HG03175 (cell line): Measurements from ENCODE around the gene DEFB125.
"Not testable (repeated sequence)": the region's sequence is repeated elsewhere in the genome, so short reads cannot be mapped to it uniquely, and the experiment has no call there.

Source experiments
- ATAC-seq: cut with Tn5 transposase; IDR thresholded peaks from one replicate; pipeline ENCODE4 v1.9.1; 2021; ENCODE audit warnings: mild to moderate bottlenecking, moderate library complexity; ENCODE audit not compliant: unreplicated experiment

The DEFB125 gene

DNA sequence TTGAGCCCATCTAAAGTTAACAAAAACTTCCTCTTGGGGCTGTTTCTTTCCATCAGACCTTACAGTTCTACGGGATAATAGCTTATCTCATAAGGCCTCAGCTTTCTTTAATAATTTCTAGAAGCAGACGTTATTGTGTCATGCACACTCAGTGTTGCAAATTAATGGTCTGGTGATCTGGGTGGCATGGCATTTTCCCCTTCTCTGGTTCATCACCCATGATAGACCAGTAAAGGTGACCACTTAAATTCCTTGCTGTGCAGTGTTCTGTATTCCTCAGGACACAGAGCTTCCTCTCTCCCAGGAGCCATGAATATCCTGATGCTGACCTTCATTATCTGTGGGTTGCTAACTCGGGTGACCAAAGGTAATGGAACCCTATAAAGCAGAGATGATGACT lies at the start of gene DEFB125:
Gene DEFB125, plus strand, starts transcription at position 272 of the 400 bp plus-strand sequence. Its CDS starts 38 bp downstream, at position 310.
- no peak for ATAC-seq

- no peak for ATAC-seq
Observed at GRCh38 chr20:60035-60918, 27.2 kb upstream of the DEFB125 start.

DNA sequence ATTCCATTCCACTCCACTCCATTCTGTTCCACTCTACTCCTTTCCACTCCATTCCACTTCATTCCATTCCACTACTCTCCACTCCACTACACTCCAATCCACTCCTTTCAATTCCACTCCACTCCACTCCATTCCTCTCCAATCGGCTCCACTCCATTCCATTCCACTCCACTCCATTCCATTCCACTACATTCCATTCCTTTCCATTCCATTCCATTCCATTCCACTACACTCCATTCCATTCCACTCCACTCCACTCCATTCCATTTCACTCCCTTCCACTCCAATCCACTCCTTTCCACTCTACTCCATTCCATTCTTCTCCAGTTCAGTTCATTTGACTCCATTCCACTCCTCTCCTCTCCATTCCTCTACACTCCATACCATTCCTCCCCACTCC lies 26.2 kb upstream of the DEFB125 start:
- ATAC-seq: no peak

DNA sequence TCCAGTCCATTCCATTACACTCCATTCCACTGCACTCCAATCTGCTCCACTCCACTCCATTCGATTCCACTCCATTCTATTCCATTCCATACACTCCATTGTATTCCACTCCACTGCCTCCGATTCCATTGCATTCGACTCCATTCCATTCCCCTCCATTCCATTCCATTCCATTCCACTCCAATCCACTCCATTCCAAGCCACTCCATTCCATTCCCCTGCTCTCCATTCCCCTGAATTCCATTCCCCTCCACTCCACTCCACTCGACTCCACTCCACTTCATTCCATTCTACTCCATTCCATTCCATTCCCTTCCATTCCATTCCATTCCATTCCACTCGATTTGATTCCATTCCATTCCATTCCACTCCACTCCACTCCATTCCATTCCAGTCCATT lies 25.7 kb upstream of the DEFB125 start:
- ATAC-seq: no peak

DNA sequence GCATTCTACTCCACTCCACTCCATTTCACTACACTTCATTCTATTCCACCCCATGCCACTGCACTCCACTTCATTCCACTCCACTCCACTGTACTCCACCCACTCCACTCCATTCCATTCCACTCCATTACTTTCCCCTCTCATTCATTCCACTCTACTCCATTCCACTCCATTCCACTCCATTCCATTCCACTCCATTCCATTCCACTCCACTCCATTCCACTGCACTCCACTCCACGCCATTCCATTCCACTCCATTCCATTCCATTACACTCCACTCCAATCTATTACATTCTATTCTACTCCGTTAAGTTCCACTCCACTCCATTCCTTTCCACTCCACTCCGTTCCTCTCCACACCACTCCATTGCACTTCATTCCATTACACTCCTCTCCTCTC lies 25.0 kb upstream of the DEFB125 start:
- no peak for ATAC-seq

DNA sequence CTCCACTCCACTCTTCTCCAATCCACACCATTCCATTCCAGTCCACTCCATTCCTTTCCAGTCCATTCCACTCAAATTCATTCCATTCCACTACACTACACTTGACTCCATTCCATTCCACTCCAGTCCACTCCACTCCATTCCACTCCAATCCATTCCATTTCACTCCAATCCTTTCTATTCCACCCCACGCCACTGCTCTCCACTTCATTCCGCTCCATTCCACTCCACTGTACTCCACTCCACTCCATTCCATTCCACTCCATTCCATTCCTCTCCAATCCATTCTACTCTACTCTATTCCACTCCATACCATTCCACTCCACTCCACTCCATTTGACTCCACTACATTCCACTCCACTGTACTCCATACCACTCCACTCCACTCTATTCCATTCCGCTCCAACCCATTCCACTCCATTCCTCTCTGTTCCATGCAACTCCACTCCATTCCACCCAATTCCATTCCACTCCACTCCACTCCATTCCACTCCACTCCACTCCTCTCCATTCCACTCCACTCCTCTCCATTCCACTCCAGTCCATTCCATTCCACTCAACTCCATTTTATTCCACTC lies 23.4 kb upstream of the DEFB125 start:
- ATAC-seq: no peak

DNA sequence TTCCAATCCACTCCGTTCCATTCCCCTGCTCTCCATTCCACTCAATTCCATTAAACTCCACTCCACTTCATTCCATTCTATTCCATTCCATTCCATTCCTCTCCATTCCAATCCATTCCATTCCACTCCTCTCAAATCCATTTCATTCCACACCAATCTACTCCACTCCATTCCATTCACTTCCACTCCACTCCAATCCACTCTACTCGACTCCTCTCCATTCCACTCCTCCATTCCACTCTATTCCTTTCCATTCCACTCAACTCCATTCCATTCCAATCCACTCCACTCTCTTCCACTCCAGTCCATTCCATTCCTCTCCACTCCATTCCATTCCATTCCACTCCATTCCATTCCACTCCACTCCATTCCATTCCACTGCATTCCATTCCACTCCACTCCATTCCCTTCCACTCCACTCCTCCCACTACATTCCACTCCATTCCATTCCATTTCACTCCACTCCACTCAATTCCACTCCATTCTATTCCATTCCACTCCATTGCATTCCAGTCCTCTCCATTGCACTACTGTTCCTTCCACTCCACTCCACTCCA lies 22.6 kb upstream of the DEFB125 start:
- no peak for ATAC-seq

GRCh38 chr20:77231-77630 lies 10.2 kb upstream of the DEFB125 start:
- no peak for ATAC-seq

DNA sequence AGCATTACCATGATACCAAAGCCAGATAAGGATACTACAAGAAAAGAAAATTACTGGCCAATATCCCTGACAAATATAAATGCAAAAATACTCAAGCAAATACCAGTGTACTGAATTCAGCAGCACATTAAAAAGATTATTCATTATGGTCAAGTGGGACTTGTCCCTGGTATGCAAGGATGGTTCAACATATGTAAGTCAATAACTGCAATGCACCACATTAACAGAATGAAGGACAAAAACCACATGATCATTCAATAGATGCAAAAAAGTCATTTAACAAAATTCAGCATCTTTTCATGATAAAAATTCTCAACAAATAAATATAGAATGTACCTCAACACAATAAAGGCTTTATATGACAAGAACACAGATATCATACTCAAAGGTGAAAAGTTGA lies 9.1 kb upstream of the DEFB125 start:
- ATAC-seq: no peak

- no peak for ATAC-seq
Observed at GRCh38 chr20:79565-79964, 7.9 kb upstream of the DEFB125 start.

- ATAC-seq: no peak
Observed at GRCh38 chr20:90651-91050, 3.2 kb downstream of the DEFB125 start.

DNA sequence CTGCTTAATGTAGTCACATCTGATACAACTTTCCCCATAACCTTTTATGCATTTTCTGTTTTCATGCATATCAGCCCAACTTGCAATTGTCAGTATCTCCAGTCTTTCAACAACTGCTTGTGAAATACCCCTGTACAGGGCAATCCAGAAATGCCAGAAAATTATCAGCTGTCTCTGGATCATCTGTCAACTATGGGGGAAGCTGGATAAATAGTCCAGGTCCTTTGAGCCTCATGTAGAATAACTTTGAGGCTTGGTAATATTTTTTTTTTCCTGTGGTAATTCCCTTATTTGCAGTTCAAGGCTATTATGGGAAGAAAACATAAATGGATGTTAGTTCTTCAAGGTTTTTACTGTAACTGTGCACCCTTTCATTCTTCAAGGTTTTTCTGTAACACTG lies 6.2 kb downstream of the DEFB125 start:
- no peak for ATAC-seq

DNA sequence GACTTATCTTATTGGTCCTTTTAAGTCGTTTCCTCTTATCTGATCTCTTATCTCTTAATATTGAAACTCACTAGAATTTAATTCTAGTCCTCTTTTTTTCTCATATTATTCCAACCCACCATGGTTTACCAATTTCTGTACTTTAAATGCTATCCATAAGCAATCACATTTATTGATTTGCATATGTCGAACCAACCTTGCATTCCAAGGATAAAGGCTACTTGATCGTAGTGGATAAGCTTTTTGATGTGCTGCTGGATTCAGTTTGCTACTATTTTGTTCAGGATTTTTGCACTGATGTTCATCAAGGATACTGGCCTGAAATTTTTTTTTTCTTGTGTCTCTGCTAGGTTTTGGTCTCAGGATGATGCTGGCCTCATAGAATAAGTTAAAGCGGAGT lies 7.7 kb downstream of the DEFB125 start:
- no peak for ATAC-seq

- not testable (repeated sequence) for ATAC-seq
Observed at GRCh38 chr20:97691-98090, 10.2 kb downstream of the DEFB125 start.

- no peak for ATAC-seq
Observed at GRCh38 chr20:101975-102374, 14.5 kb downstream of the DEFB125 start.

GRCh38 chr20:103456-103855 lies 16.0 kb downstream of the DEFB125 start:
- no peak for ATAC-seq

DNA sequence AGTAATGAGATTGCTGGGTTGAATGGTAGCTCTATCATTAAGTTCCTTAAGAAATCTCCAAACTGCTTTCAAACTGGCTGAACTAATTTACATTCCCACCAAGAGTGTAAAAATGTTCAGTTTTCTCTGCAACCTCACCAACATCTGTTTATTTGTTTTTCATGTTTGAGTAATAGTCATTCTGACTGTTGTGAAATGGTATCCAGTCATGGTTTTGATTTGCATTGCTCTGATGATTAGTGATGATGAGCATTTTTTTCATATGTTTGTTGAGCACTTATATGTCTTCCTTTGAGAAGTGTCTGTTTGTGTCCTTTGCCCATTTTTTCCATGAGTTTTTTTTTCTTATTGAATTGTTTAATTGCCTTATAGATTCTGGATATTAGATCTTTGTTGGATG lies 24.9 kb downstream of the DEFB125 start:
- no peak for ATAC-seq

GRCh38 chr20:117518-117917 lies 30.0 kb downstream of the DEFB125 start:
- no peak for ATAC-seq

GRCh38 chr20:129786-130323 lies 42.4 kb downstream of the DEFB125 start:
- not testable (repeated sequence) for ATAC-seq

- no peak for ATAC-seq
Observed at GRCh38 chr20:137668-138490, 50.4 kb downstream of the DEFB125 start.

- no peak for ATAC-seq
Observed at GRCh38 chr20:142290-142689, 54.8 kb downstream of the DEFB125 start, which contains the start of gene DEFB126. TSS of gene DEFB126 (plus strand) at chr20:142590. CDS start at chr20:142629, 39 bp downstream.
